Measurements from ENCODE around the gene GYG2. TPM values are rescaled to one million over a fixed set of nuclear protein-coding genes. Genes with fewer than 3 reads are reported as not detected.
"Not testable (repeated sequence)": the region's sequence is repeated elsewhere in the genome, so short reads cannot be mapped to it uniquely, and the experiment has no call there.

GYG2 gene
- total and polyA plus RNA-seq, 9 donors, result 1.3 to 5.3 (median 3.1) TPM

- Histone ChIP-seq H3K4me3 (ENCODE audit: low read length) (no peak overlapping the region), H3K27ac (ENCODE audit: low read length) (no peak overlapping the region), H3K4me1 (ENCODE audit: control insufficient read depth, insufficient read depth, low read length) (no peaks in the 10 kb centered on the region), H3K9me3 (replicated peaks; ENCODE audit: control insufficient read depth, low read depth, low read length) (no peaks in the 10 kb centered on the region), H3K36me3 (ENCODE audit: control insufficient read depth, insufficient read depth, low read length) (no peaks in the 10 kb centered on the region), H3K27me3 (ENCODE audit: control insufficient read depth, insufficient read depth, low read length) (peaks cover 8% of the 10 kb centered on the region)
- DNase-seq, result no peak
- WGBS (ENCODE audit: insufficient coverage), result 52% methylated on average over 7 of the region's 7 CpGs
These were observed 35.0 kb upstream of the GYG2 start for GRCh38 chrX:2793752-2794151.

- DNase-seq, result no peak
These were observed 34.4 kb upstream of the GYG2 start for GRCh38 chrX:2794336-2794735.

DNA sequence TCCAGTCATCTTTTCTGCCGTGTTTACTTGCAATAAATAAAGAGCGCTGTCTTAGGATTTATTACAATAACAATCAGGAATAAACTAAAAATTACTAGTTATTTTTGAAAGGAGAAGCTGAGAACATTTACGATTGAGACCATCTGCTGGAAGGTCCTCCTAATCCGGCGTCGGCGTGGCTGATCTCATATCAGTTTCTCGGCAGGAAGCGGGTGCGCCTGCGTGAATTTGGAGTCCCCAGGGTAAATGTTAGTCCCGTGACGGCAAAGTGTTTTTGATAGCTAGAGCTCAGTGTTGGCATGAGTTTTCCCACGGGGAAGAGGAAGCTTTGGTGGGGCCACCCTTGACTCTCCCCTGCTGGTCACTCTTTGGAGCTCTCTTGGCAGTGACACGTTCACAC is 31.9 kb upstream of the GYG2 start:
- not testable (repeated sequence) for H3K4me1 ChIP-seq (ENCODE audit: control insufficient read depth, insufficient read depth, low read length); H3K27ac ChIP-seq (ENCODE audit: low read length); DNase-seq; H3K4me3 ChIP-seq (ENCODE audit: low read length); H3K27me3 ChIP-seq (ENCODE audit: control insufficient read depth, insufficient read depth, low read length); H3K36me3 ChIP-seq (ENCODE audit: control insufficient read depth, insufficient read depth, low read length); H3K9me3 ChIP-seq (replicated peaks; ENCODE audit: control insufficient read depth, low read depth, low read length)
- 44% methylated on average over 6 of the region's 15 CpGs for WGBS (ENCODE audit: insufficient coverage)

More at GRCh38 chrX:2794336-2794735, 34.4 kb upstream of the GYG2 start:
- Histone ChIP-seq H3K9me3 (replicated peaks; ENCODE audit: control insufficient read depth, low read depth, low read length) (no peaks in the 10 kb centered on the region), H3K36me3 (ENCODE audit: control insufficient read depth, insufficient read depth, low read length) (no peaks in the 10 kb centered on the region), H3K4me1 (ENCODE audit: control insufficient read depth, insufficient read depth, low read length) (no peaks in the 10 kb centered on the region), H3K4me3 (ENCODE audit: low read length) (no peak overlapping the region), H3K27me3 (ENCODE audit: control insufficient read depth, insufficient read depth, low read length) (peaks cover 6% of the 10 kb centered on the region), H3K27ac (ENCODE audit: low read length) (no peak overlapping the region)
- 92% methylated on average over 19 of the region's 19 CpGs for WGBS (ENCODE audit: insufficient coverage)

GRCh38 chrX:2799369-2799768 is 29.4 kb upstream of the GYG2 start:
- Histone ChIP-seq H3K4me3 (ENCODE audit: low read length) (no peak overlapping the region), H3K4me1 (ENCODE audit: control insufficient read depth, insufficient read depth, low read length) (no peaks in the 10 kb centered on the region), H3K9me3 (replicated peaks; ENCODE audit: control insufficient read depth, low read depth, low read length) (no peaks in the 10 kb centered on the region), H3K27me3 (ENCODE audit: control insufficient read depth, insufficient read depth, low read length) (no peaks in the 10 kb centered on the region), H3K36me3 (ENCODE audit: control insufficient read depth, insufficient read depth, low read length) (no peaks in the 10 kb centered on the region), H3K27ac (ENCODE audit: low read length) (no peak overlapping the region)
- no peak for DNase-seq
- 37% methylated on average over 3 of the region's 4 CpGs for WGBS (ENCODE audit: insufficient coverage)

DNA sequence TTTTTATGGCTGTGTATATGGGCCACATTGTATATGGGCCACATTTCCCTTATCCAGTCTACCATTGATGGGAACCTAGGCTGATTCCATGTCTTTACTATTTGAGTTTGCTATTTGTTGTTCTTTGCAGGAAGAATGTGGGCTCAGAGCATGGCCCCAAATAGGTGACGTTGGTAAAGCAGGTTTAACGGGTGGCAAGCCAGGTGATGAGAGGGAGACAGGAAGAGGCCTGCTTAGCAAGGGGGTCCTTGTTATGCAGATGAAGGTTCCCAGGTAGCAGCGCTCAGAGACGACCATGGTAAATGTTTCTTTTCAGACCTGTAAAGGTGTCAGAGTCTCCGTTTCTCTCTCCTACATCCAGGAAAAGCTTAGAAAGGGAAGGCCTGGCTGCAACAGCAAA is 28.8 kb upstream of the GYG2 start:
- H3K4me1 ChIP-seq (ENCODE audit: control insufficient read depth, insufficient read depth, low read length); H3K27ac ChIP-seq (ENCODE audit: low read length); DNase-seq; H3K36me3 ChIP-seq (ENCODE audit: control insufficient read depth, insufficient read depth, low read length); H3K4me3 ChIP-seq (ENCODE audit: low read length); H3K9me3 ChIP-seq (replicated peaks; ENCODE audit: control insufficient read depth, low read depth, low read length); H3K27me3 ChIP-seq (ENCODE audit: control insufficient read depth, insufficient read depth, low read length): not testable (repeated sequence)
- no CpG with 5 or more reads among the region's 5 CpGs for whole genome bisulfite sequencing (ENCODE audit: insufficient coverage)

DNA sequence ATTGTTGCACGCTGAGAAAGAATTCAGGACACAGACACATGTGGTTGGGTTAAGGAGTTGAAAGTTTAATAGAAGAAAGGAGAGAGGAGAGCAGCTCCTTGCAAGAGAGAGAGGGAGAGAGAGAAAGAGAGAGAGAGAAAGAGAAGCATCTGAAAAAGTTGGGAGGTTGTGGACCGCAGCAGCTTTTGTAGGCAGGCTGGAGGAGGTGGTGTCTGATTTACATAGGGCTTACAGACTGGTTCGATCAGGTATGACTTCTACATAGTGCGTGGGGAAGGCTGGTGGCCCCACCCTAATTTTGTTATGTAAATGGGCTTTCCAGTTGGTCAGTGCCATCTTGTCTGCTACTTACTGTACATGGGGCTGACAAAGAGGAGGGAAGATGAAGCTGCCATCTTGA is 27.5 kb upstream of the GYG2 start:
- no peak for DNase-seq
- H3K4me1 ChIP-seq (ENCODE audit: control insufficient read depth, insufficient read depth, low read length), result no peaks in the 10 kb centered on the region
- no peaks in the 10 kb centered on the region for H3K36me3 ChIP-seq (ENCODE audit: control insufficient read depth, insufficient read depth, low read length)
- H3K9me3 ChIP-seq (replicated peaks; ENCODE audit: control insufficient read depth, low read depth, low read length), result no peaks in the 10 kb centered on the region
- no peak overlapping the region for H3K27ac ChIP-seq (ENCODE audit: low read length)
- no peak overlapping the region for H3K4me3 ChIP-seq (ENCODE audit: low read length)
- H3K27me3 ChIP-seq (ENCODE audit: control insufficient read depth, insufficient read depth, low read length), result peaks cover 3% of the 10 kb centered on the region
- WGBS (ENCODE audit: insufficient coverage), result 82% methylated on average over 4 of the region's 4 CpGs

DNA sequence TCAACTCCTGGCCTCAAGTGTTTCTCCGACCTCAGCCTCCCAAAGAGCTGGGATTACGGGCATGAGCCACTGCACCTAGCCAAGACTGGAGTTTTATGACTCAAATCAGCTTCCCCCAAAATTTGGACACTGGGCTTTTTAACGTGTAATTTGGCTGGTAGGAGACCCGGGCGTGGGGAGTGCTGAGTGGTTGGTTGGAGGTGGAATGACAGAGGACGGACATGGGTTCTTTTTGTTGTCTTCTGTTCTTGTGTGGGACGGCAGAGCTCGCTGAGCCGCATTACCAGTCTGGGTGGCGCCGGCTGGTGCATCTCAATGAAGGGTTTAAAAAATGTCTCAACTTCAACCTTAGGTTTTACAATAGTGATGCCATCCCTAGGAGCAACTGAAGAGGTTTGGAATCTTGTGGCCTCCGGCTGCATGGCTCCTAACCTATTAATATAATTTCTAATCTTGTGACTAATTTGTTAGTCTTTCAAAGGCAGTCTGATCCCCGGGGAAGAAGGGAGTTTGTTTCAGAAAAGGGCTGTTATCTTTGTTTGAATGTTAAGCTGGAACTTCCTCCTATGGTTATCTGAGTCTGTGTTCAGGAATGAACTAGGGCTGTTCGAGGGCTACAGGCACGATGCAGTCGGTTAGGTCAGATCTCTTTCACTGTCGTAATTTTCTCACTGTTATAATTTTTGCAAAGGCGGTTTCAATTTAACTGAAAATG is 26.2 kb upstream of the GYG2 start:
- not testable (repeated sequence) for H3K27ac ChIP-seq (ENCODE audit: low read length); H3K9me3 ChIP-seq (replicated peaks; ENCODE audit: control insufficient read depth, low read depth, low read length); DNase-seq; H3K4me3 ChIP-seq (ENCODE audit: low read length); H3K27me3 ChIP-seq (ENCODE audit: control insufficient read depth, insufficient read depth, low read length); H3K36me3 ChIP-seq (ENCODE audit: control insufficient read depth, insufficient read depth, low read length); H3K4me1 ChIP-seq (ENCODE audit: control insufficient read depth, insufficient read depth, low read length)
- WGBS (ENCODE audit: insufficient coverage), result 67% methylated on average over 4 of the region's 18 CpGs

DNA sequence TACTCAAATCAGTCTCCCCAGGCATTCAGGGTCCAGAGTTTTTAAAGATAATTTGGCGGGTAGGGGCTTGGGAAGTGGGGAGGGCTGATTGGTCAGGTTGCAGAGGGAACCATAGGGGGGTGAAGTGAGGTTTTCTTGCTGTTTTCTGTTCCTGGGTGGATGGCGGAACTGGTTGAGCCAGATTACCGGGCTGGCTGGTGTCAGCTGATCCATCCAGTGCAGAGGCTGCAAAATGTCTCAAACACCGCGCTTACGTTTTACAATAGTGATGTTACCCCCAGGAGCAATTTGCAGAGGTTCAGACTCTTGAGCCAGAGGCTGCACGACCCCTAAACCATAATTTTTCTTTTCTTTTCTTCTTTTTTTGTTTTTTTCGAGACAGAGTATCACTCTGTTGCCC is 25.2 kb upstream of the GYG2 start:
- H3K9me3 ChIP-seq (replicated peaks; ENCODE audit: control insufficient read depth, low read depth, low read length); H3K4me3 ChIP-seq (ENCODE audit: low read length); H3K27ac ChIP-seq (ENCODE audit: low read length); H3K4me1 ChIP-seq (ENCODE audit: control insufficient read depth, insufficient read depth, low read length); H3K36me3 ChIP-seq (ENCODE audit: control insufficient read depth, insufficient read depth, low read length); DNase-seq; H3K27me3 ChIP-seq (ENCODE audit: control insufficient read depth, insufficient read depth, low read length): not testable (repeated sequence)
- 64% methylated on average over 7 of the region's 8 CpGs for WGBS (ENCODE audit: insufficient coverage)

GRCh38 chrX:2804106-2804843 is 24.5 kb upstream of the GYG2 start:
- H3K4me3 ChIP-seq (ENCODE audit: low read length); H3K27ac ChIP-seq (ENCODE audit: low read length); H3K27me3 ChIP-seq (ENCODE audit: control insufficient read depth, insufficient read depth, low read length); H3K9me3 ChIP-seq (replicated peaks; ENCODE audit: control insufficient read depth, low read depth, low read length); H3K36me3 ChIP-seq (ENCODE audit: control insufficient read depth, insufficient read depth, low read length); H3K4me1 ChIP-seq (ENCODE audit: control insufficient read depth, insufficient read depth, low read length): not testable (repeated sequence)
- peak; percentile 38 for DNase-seq
- WGBS (ENCODE audit: insufficient coverage), result 9% methylated on average over 5 of the region's 18 CpGs

DNA sequence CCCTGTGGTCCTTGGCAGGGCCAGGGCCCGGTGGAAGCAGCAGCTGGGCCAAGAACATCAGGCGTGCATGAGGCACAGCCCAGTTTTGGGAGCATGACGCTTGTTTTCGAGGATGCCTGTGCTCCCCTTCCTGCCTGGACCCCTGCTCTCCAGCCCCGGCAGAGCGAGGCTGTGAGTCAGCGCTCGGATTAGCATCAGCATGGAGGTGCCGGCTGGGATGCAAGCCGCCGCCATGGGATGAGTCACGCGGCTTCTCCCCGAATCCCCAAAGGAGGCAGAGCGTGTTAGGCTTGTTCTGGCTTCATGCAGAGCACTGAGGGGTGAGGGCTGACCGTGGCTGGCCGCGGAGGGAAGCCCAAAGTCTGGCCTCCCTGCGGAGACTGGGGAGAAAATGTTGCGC is 23.9 kb upstream of the GYG2 start:
- WGBS (ENCODE audit: insufficient coverage), result 13% methylated on average over 16 of the region's 20 CpGs
- H3K4me1 ChIP-seq (ENCODE audit: control insufficient read depth, insufficient read depth, low read length); H3K4me3 ChIP-seq (ENCODE audit: low read length); H3K27ac ChIP-seq (ENCODE audit: low read length); H3K9me3 ChIP-seq (replicated peaks; ENCODE audit: control insufficient read depth, low read depth, low read length); H3K36me3 ChIP-seq (ENCODE audit: control insufficient read depth, insufficient read depth, low read length); H3K27me3 ChIP-seq (ENCODE audit: control insufficient read depth, insufficient read depth, low read length): not testable (repeated sequence)
- peak; percentile 61 for DNase-seq

Measured in muscle of leg (tissue), 11 donors.